Stimulated activated CD8-positive, alpha-beta memory T cell treated with anti-CD3 and anti-CD28 coated beads, Interleukin-7, amount 100 ng/mL, for 24 hours (primary cell): ENCODE data around the gene SPINK6.

Experiments
- DNase-seq: peaks from one replicate; pipeline ENCODE4 v3.0.0-alpha.2; 2020; ENCODE audit warnings: low read depth

Gene SPINK6

GRCh38 chr5:148224117-148224742 is 21.4 kb downstream of the SPINK6 start:
- DNase-seq = no peak

DNA sequence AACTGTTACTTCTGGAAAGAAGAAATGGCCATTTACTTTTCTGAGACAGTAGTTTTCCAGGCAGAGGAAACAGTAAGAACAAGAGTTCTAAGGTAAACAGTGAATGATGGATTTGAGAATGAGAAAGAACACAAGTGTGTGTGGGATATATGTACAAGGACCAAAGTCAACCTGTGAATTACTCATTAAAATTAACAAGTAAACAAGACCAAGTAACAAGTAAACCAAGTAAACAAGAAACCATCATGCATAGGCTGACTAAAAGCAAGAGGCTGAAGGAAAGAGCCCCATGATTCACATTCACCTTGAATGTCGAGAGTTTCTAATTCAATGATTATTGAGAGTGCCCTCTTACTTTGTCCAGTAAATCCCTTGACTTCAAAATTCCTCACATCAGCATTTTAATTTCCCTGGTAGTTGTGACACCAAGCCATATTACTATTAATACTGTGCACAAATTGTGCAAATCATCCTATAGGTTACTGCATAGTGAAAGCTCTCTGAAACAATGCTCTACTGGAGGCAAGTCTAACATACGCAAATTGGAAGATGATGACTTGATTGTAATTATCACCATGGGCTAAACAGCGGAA is 25.6 kb downstream of the SPINK6 start:
- no peak for DNase-seq

DNA sequence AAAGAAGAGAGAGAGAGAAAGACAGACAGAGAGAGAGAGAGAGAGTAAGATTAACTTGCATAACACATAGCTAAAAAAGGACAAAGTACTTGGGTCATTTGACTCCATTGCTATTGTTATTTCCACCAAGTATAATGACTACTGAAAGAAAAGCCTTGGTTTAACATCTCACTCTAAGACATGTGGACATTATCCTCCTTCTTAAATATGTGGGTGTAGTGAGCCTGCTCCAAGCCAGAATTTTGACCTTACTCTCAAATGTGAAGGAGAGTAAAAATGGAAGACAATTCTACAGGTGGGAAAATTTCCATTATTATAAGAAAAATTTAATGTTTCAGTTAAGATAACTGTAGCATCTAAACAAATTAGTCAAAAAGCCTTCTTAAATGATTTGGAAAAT is 27.0 kb downstream of the SPINK6 start:
- no peak for DNase-seq

DNA sequence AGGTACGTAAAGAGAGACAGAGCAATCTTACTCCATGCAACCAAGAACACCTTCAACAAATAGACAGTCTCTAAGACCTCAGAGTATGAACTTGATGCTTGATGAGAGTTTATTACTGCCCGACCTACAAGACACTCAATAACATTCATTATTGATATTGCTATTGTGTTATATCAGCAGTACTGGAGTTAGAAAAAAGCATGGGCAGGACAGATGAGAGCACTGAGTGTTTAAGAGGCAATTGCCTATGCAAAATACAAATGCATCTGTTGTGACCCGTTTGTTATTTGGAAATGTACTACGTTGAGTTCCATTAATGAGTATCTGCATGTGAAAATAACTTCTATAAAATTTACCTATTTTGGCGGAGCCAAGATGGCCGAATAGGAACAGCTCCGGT is 27.4 kb downstream of the SPINK6 start:
- no peak for DNase-seq

DNA sequence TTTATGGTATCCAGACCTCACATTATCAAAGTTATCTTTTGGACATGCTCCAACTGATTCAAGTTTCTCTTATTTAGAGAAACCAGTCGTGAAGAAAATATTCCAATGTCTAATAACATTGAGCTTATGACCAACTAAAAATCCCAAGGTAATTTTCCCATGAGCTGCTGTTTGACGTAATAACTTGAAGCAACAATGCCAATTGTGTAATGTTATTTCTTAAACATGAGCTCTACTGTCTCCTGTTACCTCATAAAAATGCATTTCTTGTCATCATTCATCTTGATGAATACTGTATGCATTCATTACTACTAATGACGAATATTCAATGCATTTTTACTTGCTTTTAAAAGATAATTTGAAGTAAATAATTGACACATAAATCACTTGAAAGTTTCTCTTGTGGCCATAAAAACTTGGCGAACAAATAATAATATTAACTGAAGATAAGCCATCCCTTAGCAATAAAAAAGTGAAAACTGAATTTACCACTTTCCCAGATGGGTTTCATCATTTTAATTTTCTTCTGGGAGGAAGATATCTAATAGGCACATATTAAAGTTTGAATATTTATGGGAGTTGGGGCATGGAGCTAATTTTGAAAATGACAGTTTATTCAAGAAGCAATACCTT is 35.1 kb downstream of the SPINK6 start:
- DNase-seq = no peak

DNA sequence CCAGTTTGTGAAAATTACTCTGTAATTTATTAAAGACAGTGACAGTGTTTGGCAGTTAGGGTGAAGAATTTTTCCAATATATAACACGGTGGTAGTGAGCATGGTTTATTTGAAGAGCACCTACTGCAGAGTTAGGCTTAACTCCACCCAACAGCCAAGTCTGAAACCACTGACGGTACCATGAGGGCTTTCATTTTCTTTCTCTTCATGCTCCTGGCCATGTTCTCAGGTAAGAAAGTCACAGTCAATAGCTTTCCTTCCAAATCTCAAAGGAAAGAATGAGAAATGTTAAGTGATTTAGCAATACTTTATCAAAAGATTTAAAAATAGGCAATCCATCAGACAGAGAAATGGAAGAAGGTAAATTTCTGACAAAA is 35.6 kb downstream of the SPINK6 start, which contains the start of gene MARCOL:
TSS of gene MARCOL (plus strand) at position 108 of the 377 bp plus-strand sequence. CDS start at position 181, 73 bp downstream.
- no peak for DNase-seq

DNA sequence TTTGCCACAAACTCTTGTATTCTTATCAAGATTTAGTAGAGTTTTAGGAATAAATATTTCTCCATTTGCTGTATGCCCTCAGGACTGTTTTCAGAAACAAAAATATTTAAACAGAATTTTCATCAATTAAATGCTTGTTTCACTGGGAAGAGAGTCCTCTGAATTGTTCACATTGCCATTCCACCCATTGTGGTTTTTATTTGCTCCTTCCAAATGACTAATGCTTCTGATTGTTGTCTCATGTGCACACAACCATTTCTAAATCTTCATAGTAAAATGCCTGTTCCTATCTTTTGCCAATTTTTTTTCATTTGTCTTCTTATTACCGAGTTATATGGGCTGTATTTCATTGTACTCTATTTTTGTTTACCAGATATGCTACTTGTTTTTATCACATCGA is 46.1 kb downstream of the SPINK6 start:
- DNase-seq = no peak

DNA sequence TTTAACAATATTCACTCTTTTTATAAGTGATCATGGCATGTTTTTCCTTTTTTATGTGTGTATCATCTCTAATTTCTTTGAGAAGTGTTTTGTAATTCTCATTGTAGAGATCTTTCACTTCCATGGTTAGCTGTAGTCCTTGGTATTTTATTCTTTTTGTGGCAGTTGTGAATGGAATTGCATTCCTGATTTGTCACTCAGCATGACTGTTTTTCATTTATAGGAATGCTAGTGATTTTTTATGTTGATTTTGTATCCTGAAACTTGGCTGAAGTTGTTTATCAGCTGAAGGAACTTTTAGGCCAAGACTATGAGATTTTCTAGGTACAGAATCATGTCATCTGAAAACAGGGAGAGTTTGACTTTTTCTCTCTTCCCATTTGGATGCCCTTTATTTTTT is 52.6 kb downstream of the SPINK6 start:
- no peak for DNase-seq

DNA sequence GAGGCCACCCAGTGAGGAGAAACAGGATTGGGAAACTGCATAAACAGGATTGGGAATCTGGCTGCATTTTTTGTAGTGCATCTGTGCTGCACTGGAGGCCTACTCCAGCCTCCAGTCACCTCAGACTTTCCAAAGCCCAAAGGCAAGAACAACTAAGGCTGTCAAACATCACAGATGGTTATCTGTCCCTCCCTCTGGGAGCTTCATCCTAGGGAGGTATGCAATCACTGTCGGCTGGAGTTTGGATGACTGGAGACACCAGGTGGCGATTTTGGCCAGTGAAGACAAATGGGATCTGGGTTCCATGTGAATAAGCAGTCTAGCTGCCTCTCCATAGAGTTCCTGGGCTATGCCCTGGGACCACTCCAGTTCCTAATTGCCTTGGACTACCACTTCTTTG is 56.4 kb downstream of the SPINK6 start:
- DNase-seq = no peak

DNA sequence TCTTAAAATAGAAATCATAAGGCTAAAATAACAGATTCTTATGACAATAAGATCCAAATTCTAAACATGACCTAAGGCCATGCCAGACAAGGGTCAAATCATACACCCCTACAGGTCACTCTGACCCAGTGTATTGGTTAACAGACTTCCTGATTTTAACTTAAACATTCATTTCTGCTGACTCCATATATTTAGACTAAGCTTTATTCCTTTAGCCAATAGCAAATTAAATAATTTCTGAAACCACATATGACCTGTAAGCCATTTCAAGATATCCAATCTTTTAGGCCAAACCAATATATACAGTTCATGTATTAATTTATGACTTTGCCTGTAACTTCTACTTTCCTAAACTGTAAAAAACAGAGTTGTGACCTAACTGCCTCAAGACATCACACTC is 58.4 kb downstream of the SPINK6 start:
- no peak for DNase-seq
